Suprapubic skin (tissue), 4 donors: ENCODE measurements around the gene KREMEN1.

Experiments
- POLR2A ChIP-seq, 2 donors: fragments of 450-650 bp; IDR thresholded peaks; one replicate each; pipeline ENCODE4 v1.6.1; 2017; ENCODE audit warnings: antibody characterized with exemption in 2 of 2, mild to moderate bottlenecking in 2 of 2, moderate library complexity in 2 of 2
- POLR2AphosphoS5 ChIP-seq, 3 donors: sonication (generic); formaldehyde crosslinking; IDR thresholded peaks; one replicate each; pipeline ENCODE4 v1.6.1; 2017; ENCODE audit warnings: antibody characterized with exemption in 3 of 3
- TF ChIP-seq, protein P1 (sequence below), 2 donors: fragments of 200-600 bp in 1 of 2; fragments of 450-650 bp in 1 of 2; sonication (generic) in 1 of 2; IDR thresholded peaks; one replicate each; pipeline ENCODE4 v1.5.1; 2016 to 2019; ENCODE audit warnings: antibody characterized with exemption in 2 of 2, mild to moderate bottlenecking in 1 of 2, moderate library complexity in 1 of 2

- no peak for TF ChIP-seq POLR2A (IDR thresholded peaks at IDR 0.05)
- TF ChIP-seq POLR2AphosphoS5 (IDR thresholded peaks at IDR 0.05): no peak
- TF ChIP-seq, protein P1, sequence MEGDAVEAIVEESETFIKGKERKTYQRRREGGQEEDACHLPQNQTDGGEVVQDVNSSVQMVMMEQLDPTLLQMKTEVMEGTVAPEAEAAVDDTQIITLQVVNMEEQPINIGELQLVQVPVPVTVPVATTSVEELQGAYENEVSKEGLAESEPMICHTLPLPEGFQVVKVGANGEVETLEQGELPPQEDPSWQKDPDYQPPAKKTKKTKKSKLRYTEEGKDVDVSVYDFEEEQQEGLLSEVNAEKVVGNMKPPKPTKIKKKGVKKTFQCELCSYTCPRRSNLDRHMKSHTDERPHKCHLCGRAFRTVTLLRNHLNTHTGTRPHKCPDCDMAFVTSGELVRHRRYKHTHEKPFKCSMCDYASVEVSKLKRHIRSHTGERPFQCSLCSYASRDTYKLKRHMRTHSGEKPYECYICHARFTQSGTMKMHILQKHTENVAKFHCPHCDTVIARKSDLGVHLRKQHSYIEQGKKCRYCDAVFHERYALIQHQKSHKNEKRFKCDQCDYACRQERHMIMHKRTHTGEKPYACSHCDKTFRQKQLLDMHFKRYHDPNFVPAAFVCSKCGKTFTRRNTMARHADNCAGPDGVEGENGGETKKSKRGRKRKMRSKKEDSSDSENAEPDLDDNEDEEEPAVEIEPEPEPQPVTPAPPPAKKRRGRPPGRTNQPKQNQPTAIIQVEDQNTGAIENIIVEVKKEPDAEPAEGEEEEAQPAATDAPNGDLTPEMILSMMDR (IDR thresholded peaks at IDR 0.05): no peak
Observed at GRCh38 chr22:29083933-29084591, 11.2 kb downstream of the KREMEN1 start.
